ENCODE results near the gene SPRR1B.

Gene SPRR1B

GRCh38 chr1:153081736-153082135 is 50.7 kb downstream of the SPRR1B start:
- H3K9me3 ChIP-seq (ENCODE audit: control insufficient read depth, insufficient read depth, low read length) = no peaks in the 10 kb centered on the region
- no peaks in the 10 kb centered on the region for H3K4me1 ChIP-seq (ENCODE audit: control insufficient read depth, insufficient read depth, low read length)
- no peaks in the 10 kb centered on the region for H3K27me3 ChIP-seq (ENCODE audit: control insufficient read depth, insufficient read depth, low read length)
- no CpG with 5 or more reads among the region's 3 CpGs for WGBS (ENCODE audit: insufficient coverage, insufficient read length)
- no peak overlapping the region for H3K4me3 ChIP-seq (ENCODE audit: low read length)
- H3K27ac ChIP-seq (ENCODE audit: low read length) = no peak overlapping the region
- no peak for DNase-seq (ENCODE audit: low read depth, low spot score)
- no peaks in the 10 kb centered on the region for H3K36me3 ChIP-seq (ENCODE audit: control insufficient read depth, insufficient read depth, low read length)

All from iPS DF 6.9 (cell line).